Skeletal muscle cell (primary cell): ENCODE measurements around the gene MACF1.
A peak's percentile ranks its signal among the peaks of the same experiment; 100 is the strongest.
"Not testable (repeated sequence)": the region's sequence is repeated elsewhere in the genome, so short reads cannot be mapped to it uniquely, and the experiment has no call there.

ENCODE experiments used
- DNase-seq: peaks from one replicate; pipeline ENCODE4 v3.0.0-alpha.2; 2010; ENCODE audit warnings: low read depth
- H3K4me3 ChIP-seq: 2 replicates; pipeline ENCODE4 v1.5.1; 2011; ENCODE audit warnings: low read depth, mild to moderate bottlenecking, control low read depth, low read length, moderate library complexity

Gene MACF1

GRCh38 chr1:39466413-39467107, 262.1 kb downstream of the MACF1 start:
- H3K4me3 ChIP-seq: no peak overlapping the region
- no peak for DNase-seq

GRCh38 chr1:39467108-39467720, 262.7 kb downstream of the MACF1 start:
- not testable (repeated sequence) for H3K4me3 ChIP-seq, DNase-seq

DNA sequence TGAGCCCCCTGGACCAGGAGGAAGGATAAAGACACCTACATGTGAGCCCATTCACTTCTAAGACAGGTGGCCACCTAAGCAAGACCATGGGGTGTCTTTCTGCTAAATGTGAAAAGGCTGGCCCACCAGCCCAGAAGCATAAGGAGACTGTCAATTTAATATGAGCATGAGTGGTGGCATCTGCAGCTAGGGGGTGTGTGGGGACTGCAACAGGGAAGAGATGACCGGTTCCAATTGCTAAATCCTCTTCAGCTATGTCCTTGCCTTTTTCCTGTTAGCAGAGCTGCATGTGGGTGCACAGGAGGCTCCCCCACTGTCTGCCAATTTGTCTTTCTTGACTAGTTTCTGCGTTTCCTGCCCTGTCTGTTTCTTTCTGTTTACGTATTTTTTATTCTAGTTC, 264.7 kb downstream of the MACF1 start:
- H3K4me3 ChIP-seq: no peak overlapping the region
- DNase-seq: no peak

GRCh38 chr1:39470040-39470439, 265.5 kb downstream of the MACF1 start:
- no peak for DNase-seq
- H3K4me3 ChIP-seq: no peak overlapping the region

DNA sequence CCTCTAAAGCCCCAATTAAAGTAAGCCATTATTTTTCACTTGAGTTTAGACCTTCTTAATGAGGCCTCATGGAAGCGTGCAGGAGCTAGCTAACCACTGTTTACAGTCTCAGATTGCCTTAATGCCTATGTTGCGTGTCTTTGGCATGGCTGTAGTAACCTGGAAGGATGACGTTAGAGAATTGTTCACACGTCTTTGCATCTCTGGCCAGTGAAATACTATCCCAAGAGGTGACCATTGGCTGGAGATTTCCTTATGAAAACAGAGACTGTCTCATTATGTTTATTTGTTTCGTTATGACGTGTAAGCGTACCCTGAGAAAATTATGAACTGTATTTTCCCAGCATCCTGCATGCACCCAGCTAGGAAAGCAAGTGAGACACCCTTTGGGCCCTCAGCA, 268.3 kb downstream of the MACF1 start:
- DNase-seq: no peak

DNA sequence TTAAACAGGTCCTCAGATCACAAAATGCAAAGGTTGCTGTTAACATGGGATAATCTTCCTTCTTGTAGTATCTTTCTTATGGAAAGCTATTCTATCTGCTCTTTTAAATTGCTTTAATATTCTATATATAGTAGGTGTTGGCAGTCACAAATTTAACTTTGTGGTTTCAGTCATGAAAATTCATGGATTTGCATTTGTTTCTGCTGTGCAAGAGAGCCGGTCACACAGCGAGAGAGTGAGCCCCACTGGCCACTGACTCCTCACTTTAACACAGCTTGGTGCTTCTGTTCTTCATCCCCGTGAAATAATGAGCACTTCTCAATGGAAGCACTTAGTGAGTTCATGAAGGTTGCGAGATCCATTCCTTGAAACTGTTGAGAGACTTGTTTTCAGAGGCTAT, 268.8 kb downstream of the MACF1 start:
- H3K4me3 ChIP-seq: no peak overlapping the region
- no peak for DNase-seq

More for the DNA sequence above, 268.3 kb downstream of the MACF1 start:
- no peak overlapping the region for H3K4me3 ChIP-seq

- no peak for DNase-seq
- H3K4me3 ChIP-seq: no peak overlapping the region
Observed at GRCh38 chr1:39474810-39475209, 270.3 kb downstream of the MACF1 start.

DNA sequence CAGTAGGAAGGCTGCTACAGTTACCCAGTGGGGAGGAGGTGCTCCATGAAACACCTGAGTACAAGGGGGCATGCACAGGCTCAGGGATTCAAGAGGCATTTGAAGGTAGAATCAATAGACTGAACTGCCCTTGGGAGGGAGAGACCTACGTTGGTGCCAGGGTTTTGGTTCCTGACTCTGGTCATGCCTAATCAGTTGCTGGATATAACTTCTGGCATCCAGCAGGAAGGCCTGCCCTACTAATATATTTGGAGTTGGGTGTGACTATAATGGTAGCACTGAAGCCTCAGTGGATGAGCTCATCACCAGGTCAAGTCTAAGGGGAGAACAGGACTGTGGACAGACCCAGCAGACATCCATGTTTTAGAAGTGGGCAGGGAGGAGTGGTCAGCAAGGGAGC, 271.1 kb downstream of the MACF1 start:
- DNase-seq, H3K4me3 ChIP-seq: not testable (repeated sequence)

DNA sequence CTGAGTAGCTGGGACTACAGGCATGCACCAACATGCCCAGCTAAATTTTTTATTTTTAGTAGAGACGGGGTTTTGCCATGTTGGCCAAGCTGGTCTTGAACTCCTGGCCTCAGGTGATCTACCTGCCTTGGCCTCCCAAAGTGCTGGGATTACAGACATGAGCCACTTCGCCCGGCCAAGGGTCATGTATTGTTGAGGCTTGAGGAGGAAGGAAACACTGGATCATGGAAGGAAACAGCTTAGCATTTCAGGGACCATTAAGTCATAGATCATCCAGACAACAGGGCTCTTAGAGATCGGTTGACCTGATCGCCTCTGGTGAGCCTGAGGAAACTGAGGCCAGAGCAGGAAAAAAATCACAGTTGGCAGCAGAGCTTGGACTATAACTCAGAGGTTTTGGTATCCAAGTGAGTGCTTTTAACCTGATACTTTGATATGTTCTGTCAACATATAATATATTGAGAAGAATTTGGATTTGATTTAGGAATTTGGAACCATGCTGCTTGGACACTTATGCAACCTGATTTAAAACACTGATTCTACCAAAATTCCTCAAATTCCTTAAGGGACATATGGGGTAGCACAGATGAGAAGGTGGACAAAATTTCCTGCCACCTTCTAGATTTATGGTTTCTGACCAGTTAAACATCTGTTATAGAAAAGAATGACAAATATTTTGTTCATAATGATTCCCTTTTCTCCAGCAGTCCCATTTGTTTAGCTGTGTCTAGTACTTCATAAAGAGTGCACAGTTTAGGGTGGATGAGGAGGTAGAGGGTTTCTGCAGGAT, 273.8 kb downstream of the MACF1 start:
- DNase-seq: no peak
- H3K4me3 ChIP-seq: no peak overlapping the region

- no peak for DNase-seq
- H3K4me3 ChIP-seq: no peak overlapping the region
Observed at GRCh38 chr1:39481289-39481688, 276.8 kb downstream of the MACF1 start.

DNA sequence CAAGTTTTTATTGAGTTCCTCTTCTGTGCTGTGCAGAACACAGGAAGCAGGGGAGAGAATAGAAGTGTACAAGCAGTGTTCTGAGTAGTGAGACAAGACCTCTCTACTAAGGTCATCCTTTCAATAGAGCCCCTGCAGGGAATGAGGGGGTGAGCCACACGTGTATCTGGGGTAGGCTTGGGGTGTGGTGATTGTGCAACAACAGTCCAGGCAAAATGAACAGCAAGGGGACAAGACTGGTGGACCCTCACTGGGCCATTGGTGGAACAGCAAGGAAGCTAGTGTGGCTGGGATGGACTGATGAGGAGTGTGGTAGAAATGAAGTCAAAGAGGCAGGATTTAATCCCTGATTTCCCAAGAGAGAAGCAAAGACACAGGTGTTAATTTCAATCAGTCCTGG, 278.8 kb downstream of the MACF1 start:
- no peak for DNase-seq
- no peak overlapping the region for H3K4me3 ChIP-seq

DNA sequence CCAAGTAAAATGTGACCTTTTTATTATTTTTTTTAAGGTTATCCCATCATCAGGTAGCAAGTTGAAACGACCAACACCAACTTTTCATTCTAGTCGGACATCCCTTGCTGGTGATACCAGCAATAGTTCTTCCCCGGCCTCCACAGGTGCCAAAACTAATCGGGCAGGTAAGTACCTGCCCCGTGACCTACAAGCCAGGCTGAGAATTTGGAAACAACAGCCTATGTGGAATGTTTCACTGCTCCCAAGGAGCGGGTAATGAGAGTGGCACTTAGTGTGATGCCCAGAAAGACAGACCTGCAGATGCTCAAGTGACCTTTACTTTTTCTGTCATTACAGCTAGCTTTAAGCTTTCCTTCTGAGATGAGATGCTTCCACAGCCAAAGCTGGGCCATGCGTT, 280.1 kb downstream of the MACF1 start:
- no peak for DNase-seq
- H3K4me3 ChIP-seq: no peak overlapping the region

- H3K4me3 ChIP-seq: no peak overlapping the region
- no peak for DNase-seq
Observed at GRCh38 chr1:39485046-39485803, 280.7 kb downstream of the MACF1 start.

GRCh38 chr1:39488012-39488545, 283.6 kb downstream of the MACF1 start:
- H3K4me3 ChIP-seq: no peak overlapping the region
- DNase-seq: no peak

DNA sequence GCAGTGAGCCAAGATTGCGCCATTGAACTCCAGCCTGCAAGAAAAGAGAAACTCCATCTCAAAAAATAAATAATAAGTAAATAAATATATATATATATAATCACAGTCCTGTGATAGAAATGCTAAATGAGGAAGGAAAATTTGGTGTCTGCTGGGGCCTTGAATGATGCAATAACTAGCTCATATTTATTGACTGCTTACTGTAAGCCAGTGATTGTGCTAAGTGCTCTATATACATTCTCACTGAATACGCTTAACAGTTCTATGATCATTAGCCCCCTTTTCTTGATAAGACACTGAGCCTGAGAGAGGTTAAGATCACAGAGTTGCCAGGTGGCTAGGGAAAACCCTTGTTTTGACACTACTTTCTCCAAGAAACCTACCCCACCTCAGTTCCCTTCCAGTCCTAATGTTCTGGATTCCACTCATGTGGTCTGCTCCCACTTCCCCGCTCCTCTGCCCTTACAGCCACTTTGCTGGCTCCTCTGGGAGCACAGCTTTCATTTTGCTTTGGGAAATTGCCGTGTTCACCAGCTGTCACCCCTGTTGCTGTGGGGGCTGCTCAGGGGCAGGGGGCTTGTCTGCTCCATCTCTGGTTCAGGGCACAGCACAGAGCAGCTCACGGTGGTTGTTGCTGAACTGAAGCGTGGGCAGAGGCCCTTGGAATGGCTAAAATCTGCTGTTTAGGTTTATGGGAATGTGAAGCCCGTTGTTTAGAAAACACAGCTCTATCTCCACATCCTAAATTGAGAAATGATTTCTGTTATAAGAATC, 284.5 kb downstream of the MACF1 start:
- no peak for DNase-seq
- H3K4me3 ChIP-seq: no peak overlapping the region

GRCh38 chr1:39489567-39490239, 285.2 kb downstream of the MACF1 start:
- H3K4me3 ChIP-seq: no peak overlapping the region
- no peak for DNase-seq

GRCh38 chr1:39490596-39491145, 286.2 kb downstream of the MACF1 start:
- DNase-seq: no peak
- peak overlapping the region; percentile 22 for H3K4me3 ChIP-seq
